GM12878 (cell line): ENCODE measurements around the gene RASL12. TPM values are rescaled to one million over a fixed set of nuclear protein-coding genes. Genes with fewer than 3 reads are reported as not detected.

ENCODE experiments used
- ATAC-seq: fragments of 200-7000 bp; cut with Tn5 transposase; 3 replicates; pipeline ENCODE4 v1.9.1; 2020; ENCODE audit warnings: mild to moderate bottlenecking, moderate library complexity
- BruUV-seq: library from RNA; stranded (reverse); fragments of 400-500 nt; replicated peaks from 2 replicates; lab custom pipeline; 2021; lab: Mats Ljungman, UMichigan
- CTCF ChIA-PET: fragments of 300-600 bp; sonication (Branson Sonifier 250); formaldehyde crosslinking; extraction: SDS; loops from one replicate; lab custom pipeline; 2021; ENCODE audit warnings: inconsistent platforms; lab: Yijun Ruan, JAX
- POLR2A ChIA-PET: fragments of 350-600 bp; formaldehyde crosslinking; extraction: SDS; loops from one replicate; lab custom pipeline; 2021; ENCODE audit warnings: inconsistent platforms; lab: Charles Lee
- RAD21 ChIA-PET: fragments of 300-600 bp; sonication (Branson Sonifier 250); formaldehyde crosslinking; loops from one replicate; lab custom pipeline; 2023; ENCODE audit warnings: antibody characterized with exemption; ENCODE audit not compliant: unreplicated experiment; lab: Charles Lee
- SMC1A ChIA-PET: fragments of 300-600 bp; sonication (Branson Sonifier 250); formaldehyde crosslinking; loops from one replicate; lab custom pipeline; 2023; ENCODE audit not compliant: unreplicated experiment, uncharacterized antibody; lab: Charles Lee
- DNase-seq: peaks from one replicate; pipeline ENCODE4 v3.0.0-alpha.2; 2011; ENCODE audit warnings: low read depth, low spot score
- FAIRE-seq: peaks from 3 replicates; lab custom pipeline; 2011; peaks lifted over from hg19 to GRCh38; lab: Jason Lieb, UNC
- H2AFZ ChIP-seq: 2 replicates; pipeline ENCODE4 v1.6.0; 2011; ENCODE audit warnings: low read depth, low read length, control low read depth; ENCODE audit not compliant: control insufficient read depth
- H3K27ac ChIP-seq: 2 replicates; pipeline ENCODE4 v1.5.1; 2011; ENCODE audit warnings: control low read depth; ENCODE audit not compliant: control insufficient read depth, insufficient read depth
- H3K27me3 ChIP-seq, 2 experiments: replicated peaks in 1 of 2; 2 replicates each; pipeline versions ENCODE4 v1.6.0 to v1.6.1; 2011; ENCODE audit warnings: low read length in 1 of 2; ENCODE audit not compliant: control insufficient read depth in 2 of 2, insufficient read depth in 2 of 2
- H3K36me3 ChIP-seq, 2 experiments: 2 replicates each; pipeline ENCODE4 v1.5.1; 2011; ENCODE audit warnings: low read length in 1 of 2; ENCODE audit not compliant: control insufficient read depth in 2 of 2, insufficient read depth in 2 of 2
- H3K4me1 ChIP-seq: 2 replicates; pipeline ENCODE4 v1.6.1; 2011; ENCODE audit warnings: mild to moderate bottlenecking, low read length, moderate library complexity, mixed read lengths; ENCODE audit not compliant: control insufficient read depth, insufficient read depth
- H3K4me2 ChIP-seq: 2 replicates; pipeline ENCODE4 v1.6.0; 2011; ENCODE audit warnings: control low read depth; ENCODE audit not compliant: control insufficient read depth, insufficient read depth
- H3K4me3 ChIP-seq: fragments of 200-600 bp; sonication (generic); 2 replicates; pipeline ENCODE4 v1.5.1; 2016
- H3K79me2 ChIP-seq: 2 replicates; pipeline ENCODE4 v1.6.0; 2011; ENCODE audit warnings: low read length; ENCODE audit not compliant: control insufficient read depth, insufficient read depth
- H3K9ac ChIP-seq: 2 replicates; pipeline ENCODE4 v1.8.0; 2011; ENCODE audit warnings: low read length, control low read depth, mixed read lengths; ENCODE audit not compliant: control insufficient read depth, insufficient read depth
- H3K9me3 ChIP-seq: replicated peaks from 3 replicates; pipeline ENCODE4 v1.5.1; 2011; ENCODE audit warnings: mild to moderate bottlenecking, low read length; ENCODE audit not compliant: control insufficient read depth, insufficient read depth
- H4K20me1 ChIP-seq: 2 replicates; pipeline ENCODE4 v1.6.0; 2011; ENCODE audit not compliant: control insufficient read depth, insufficient read depth
- ATF7 ChIP-seq: fragments of 450-650 bp; IDR thresholded peaks from 2 replicates; pipeline ENCODE4 v1.6.1; 2016; ENCODE audit warnings: low read depth, mild to moderate bottlenecking
- CBFB ChIP-seq: IDR thresholded peaks from 2 replicates; pipeline ENCODE4 v1.6.1; 2016; ENCODE audit warnings: antibody characterized with exemption, low read depth
- CHD1 ChIP-seq: IDR thresholded peaks from 2 replicates; pipeline ENCODE4 v1.6.1; 2012; ENCODE audit warnings: low read depth, low read length, improper control_type of control experiment
- ESRRA ChIP-seq: IDR thresholded peaks from 2 replicates; pipeline ENCODE4 v1.6.1; 2012; ENCODE audit warnings: mild to moderate bottlenecking, low read length, improper control_type of control experiment
- HDAC2 ChIP-seq: fragments of 200-600 bp; sonication (generic); IDR thresholded peaks from 2 replicates; pipeline ENCODE4 v1.6.1; 2017
- MXI1 ChIP-seq: fragments of 150-350 bp; IDR thresholded peaks from 2 replicates; pipeline ENCODE4 v1.6.1; 2011; ENCODE audit warnings: low read depth, mild to moderate bottlenecking, inconsistent platforms, low read length, improper control_type of control experiment
- NBN ChIP-seq: fragments of 450-650 bp; IDR thresholded peaks from 2 replicates; pipeline ENCODE4 v1.6.1; 2016
- RB1 ChIP-seq: fragments of 450-650 bp; formaldehyde crosslinking; IDR thresholded peaks from 2 replicates; pipeline ENCODE4 v1.6.1; 2017; ENCODE audit warnings: mild to moderate bottlenecking, borderline replicate concordance
- RUNX3 ChIP-seq: IDR thresholded peaks from 2 replicates; pipeline ENCODE4 v1.6.1; 2012; ENCODE audit warnings: low read length, inconsistent platforms
- TCF3 ChIP-seq: IDR thresholded peaks from 2 replicates; pipeline ENCODE4 v1.6.1; 2012; ENCODE audit warnings: low read depth, mild to moderate bottlenecking, low read length, borderline replicate concordance; ENCODE audit not compliant: insufficient read depth
- ZNF24 ChIP-seq: fragments of 450-650 bp; IDR thresholded peaks from 2 replicates; pipeline ENCODE4 v1.6.1; 2017; ENCODE audit warnings: antibody characterized with exemption, mild to moderate bottlenecking
- WGBS: methylation state at CpG from one replicate; pipeline ENCODE4 v1.1.6; 2016; ENCODE audit warnings: low lambda C conversion rate; ENCODE audit not compliant: insufficient replicate concordance, insufficient coverage; ENCODE audit errors: missing lambda C conversion rate; 5-methylcytosine and 5-hydroxymethylcytosine counted together
- in situ Hi-C: fragments of 300-500 bp; cut with MboI; formaldehyde crosslinking; loops from 9 replicates; pipeline ENCODE4 v1.14.3; 2018; ENCODE audit warnings: mixed read lengths
- intact Hi-C: fragments of 100-400 bp; cut with micrococcal nuclease; formaldehyde crosslinking; loops from one replicate; pipeline ENCODE4 v1.14.2; 2022; ENCODE audit not compliant: unreplicated experiment
- polyA plus RNA-seq, 11 experiments: library from polyadenylated mRNA; depleted of rRNA in 4 of 11; unstranded in 6 of 11; stranded (reverse) in 5 of 11; fragments of >200 nt; fragmentation: Nextera tagmentation in 4 of 11; fragmentation: Illumina TruSeq in 1 of 11; extraction: Ambion mirVana in 4 of 11; extraction: Trizol in 1 of 11; gene quantifications; 1 replicate in 1 of 11; 2 replicates in 10 of 11; pipeline versions ENCODE4 v1.2.1 to v1.2.3, GENCODE V29; 2011 to 2016; ENCODE audit warnings: inconsistent platforms in 2 of 11, missing spikeins in 2 of 11, low read depth in 1 of 11
- total RNA-seq, 4 experiments: library from RNA; depleted of rRNA in 3 of 4; stranded (reverse); fragments of >200 nt in 3 of 4; fragmentation: Illumina TruSeq in 1 of 4; extraction: Trizol in 1 of 4; gene quantifications; 2 replicates each; pipeline versions ENCODE4 v1.2.1 to v1.2.3, GENCODE V29; 2013 to 2021
- TF ChIP-seq, protein P1 (sequence below): fragments of 150-350 bp; IDR thresholded peaks from 2 replicates; pipeline ENCODE4 v1.6.1; 2016; ENCODE audit warnings: low read depth, low read length

RASL12 gene
- total and polyA plus RNA-seq, 10 of the 15 experiments (the other 5 are each of a cell fraction or from before 2014, with no cell fraction given): 0.06 to 0.10 TPM; not detected in 8

- TF ChIP-seq HDAC2: no peak
- TF ChIP-seq MXI1: no peak
- no peak for TF ChIP-seq ATF7
- TF ChIP-seq, protein P1, sequence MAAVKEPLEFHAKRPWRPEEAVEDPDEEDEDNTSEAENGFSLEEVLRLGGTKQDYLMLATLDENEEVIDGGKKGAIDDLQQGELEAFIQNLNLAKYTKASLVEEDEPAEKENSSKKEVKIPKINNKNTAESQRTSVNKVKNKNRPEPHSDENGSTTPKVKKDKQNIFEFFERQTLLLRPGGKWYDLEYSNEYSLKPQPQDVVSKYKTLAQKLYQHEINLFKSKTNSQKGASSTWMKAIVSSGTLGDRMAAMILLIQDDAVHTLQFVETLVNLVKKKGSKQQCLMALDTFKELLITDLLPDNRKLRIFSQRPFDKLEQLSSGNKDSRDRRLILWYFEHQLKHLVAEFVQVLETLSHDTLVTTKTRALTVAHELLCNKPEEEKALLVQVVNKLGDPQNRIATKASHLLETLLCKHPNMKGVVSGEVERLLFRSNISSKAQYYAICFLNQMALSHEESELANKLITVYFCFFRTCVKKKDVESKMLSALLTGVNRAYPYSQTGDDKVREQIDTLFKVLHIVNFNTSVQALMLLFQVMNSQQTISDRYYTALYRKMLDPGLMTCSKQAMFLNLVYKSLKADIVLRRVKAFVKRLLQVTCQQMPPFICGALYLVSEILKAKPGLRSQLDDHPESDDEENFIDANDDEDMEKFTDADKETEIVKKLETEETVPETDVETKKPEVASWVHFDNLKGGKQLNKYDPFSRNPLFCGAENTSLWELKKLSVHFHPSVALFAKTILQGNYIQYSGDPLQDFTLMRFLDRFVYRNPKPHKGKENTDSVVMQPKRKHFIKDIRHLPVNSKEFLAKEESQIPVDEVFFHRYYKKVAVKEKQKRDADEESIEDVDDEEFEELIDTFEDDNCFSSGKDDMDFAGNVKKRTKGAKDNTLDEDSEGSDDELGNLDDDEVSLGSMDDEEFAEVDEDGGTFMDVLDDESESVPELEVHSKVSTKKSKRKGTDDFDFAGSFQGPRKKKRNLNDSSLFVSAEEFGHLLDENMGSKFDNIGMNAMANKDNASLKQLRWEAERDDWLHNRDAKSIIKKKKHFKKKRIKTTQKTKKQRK: no peak
- no peak for TF ChIP-seq RUNX3
- TF ChIP-seq TCF3: no peak
- no peak for TF ChIP-seq CBFB
Observed at GRCh38 chr15:65110676-65111292, 43.0 kb upstream of the RASL12 start (continued).

- ChIA-PET RAD21 (no interaction called here), POLR2A (no interaction called here), CTCF (interaction anchor here (1.3 kb wide), 1 partner anchor 215 kb away, joined by 3 read pairs; no protein-coding TSS in a partner anchor), SMC1A (interaction anchor here (0.9 to 1.4 kb wide), 2 partner anchors 25 to 72 kb away, joined by 3 read pairs; no protein-coding TSS in a partner anchor)
- FAIRE-seq: no peak
- H3K79me2 ChIP-seq: no peaks in the 10 kb centered on the region
- no peak overlapping the region for H3K9ac ChIP-seq
- no peak overlapping the region for H3K4me2 ChIP-seq
- in situ Hi-C loops (no loop called here), intact Hi-C loops (no loop called here)
- TF ChIP-seq RB1 (no peak), ESRRA (no peak), ZNF24 (no peak), NBN (no peak), CHD1 (no peak)
- no peak overlapping the region for H2AFZ ChIP-seq
- no peak for ATAC-seq
- 58% methylated on average over 6 of the region's 6 CpGs for WGBS
- H3K9me3 ChIP-seq: no peaks in the 10 kb centered on the region
- H3K27me3 ChIP-seq: no peaks in the 10 kb centered on the region
- DNase-seq: no peak
- H3K27ac ChIP-seq: no peak overlapping the region
- no peaks in the 10 kb centered on the region for H3K4me1 ChIP-seq
- peaks cover 0 to 12% of the 10 kb centered on the region in 2 experiments; a peak in 2 of 4 replicates for H3K36me3 ChIP-seq
- BruUV-seq: no TSS peak
- no peaks in the 10 kb centered on the region for H4K20me1 ChIP-seq
- no peak overlapping the region for H3K4me3 ChIP-seq
Observed at GRCh38 chr15:65106011-65106590, 38.3 kb upstream of the RASL12 start.
